Measurements from ENCODE around the gene ARID1A. TPM values are rescaled to one million over a fixed set of nuclear protein-coding genes. Genes with fewer than 3 reads are reported as not detected.
A peak's percentile ranks its signal among the peaks of the same experiment; 100 is the strongest.

Gene ARID1A
- total RNA-seq, 2 donors from 2014 or later: 32.7 to 48.8 TPM

- H3K4me3 ChIP-seq: no peak overlapping the region
- peaks cover 0 to 51% of the 10 kb centered on the region in 2 donors for H3K4me1 ChIP-seq
- no peak for TF ChIP-seq CTCF (IDR thresholded peaks at IDR 0.05)
- H3K9me3 ChIP-seq: no peaks in the 10 kb centered on the region
- H3K36me3 ChIP-seq: peaks cover 44% of the 10 kb centered on the region
- no peak overlapping the region for H3K27ac ChIP-seq
- H3K27me3 ChIP-seq: no peaks in the 10 kb centered on the region
- no peak for DNase-seq (ENCODE audit: low spot score)
Observed at GRCh38 chr1:26781206-26781825, 85.5 kb downstream of the ARID1A start.

- no peak for TF ChIP-seq CTCF (IDR thresholded peaks at IDR 0.05)
- Histone ChIP-seq H3K4me3 (no peak overlapping the region), H3K27ac (peak overlapping the region in 1 of 2 donors; percentile 54), H3K4me1 (peaks cover 0 to 63% of the 10 kb centered on the region in 2 donors), H3K9me3 (no peaks in the 10 kb centered on the region), H3K27me3 (no peaks in the 10 kb centered on the region), H3K36me3 (peaks cover 31% of the 10 kb centered on the region)
- no peak for DNase-seq (ENCODE audit: low spot score)
Observed at GRCh38 chr1:26782521-26783212, 86.9 kb downstream of the ARID1A start.

GRCh38 chr1:26783646-26784022 is 87.8 kb downstream of the ARID1A start:
- Histone ChIP-seq H3K36me3 (peaks cover 22% of the 10 kb centered on the region), H3K9me3 (no peaks in the 10 kb centered on the region), H3K4me1 (peaks cover 0 to 63% of the 10 kb centered on the region in 2 donors), H3K27ac (peak overlapping the region; percentile 54 to 99), H3K4me3 (no peak overlapping the region), H3K27me3 (no peaks in the 10 kb centered on the region)
- no peak for DNase-seq (ENCODE audit: low spot score)
- no peak for TF ChIP-seq CTCF (IDR thresholded peaks at IDR 0.05)

- Histone ChIP-seq H3K4me1 (peaks cover 0 to 63% of the 10 kb centered on the region in 2 donors), H3K4me3 (no peak overlapping the region), H3K9me3 (no peaks in the 10 kb centered on the region), H3K36me3 (peaks cover 16% of the 10 kb centered on the region), H3K27me3 (no peaks in the 10 kb centered on the region), H3K27ac (peak overlapping the region; percentile 54 to 99)
- peak; percentile 85 for DNase-seq (ENCODE audit: low spot score)
- TF ChIP-seq CTCF (IDR thresholded peaks at IDR 0.05): peak in 1 of 2 donors; percentile 38
Observed at GRCh38 chr1:26784023-26784871, 88.4 kb downstream of the ARID1A start.

- TF ChIP-seq CTCF (IDR thresholded peaks at IDR 0.05): no peak
- H3K27me3 ChIP-seq: no peaks in the 10 kb centered on the region
- no peaks in the 10 kb centered on the region for H3K9me3 ChIP-seq
- peak overlapping the region; percentile 54 to 99 for H3K27ac ChIP-seq
- H3K36me3 ChIP-seq: peaks cover 9% of the 10 kb centered on the region
- H3K4me3 ChIP-seq: no peak overlapping the region
- H3K4me1 ChIP-seq: peaks cover 0 to 70% of the 10 kb centered on the region in 2 donors
- DNase-seq (ENCODE audit: low spot score): no peak
Observed at GRCh38 chr1:26784886-26785285, 89.1 kb downstream of the ARID1A start.

All from right atrium auricular region (tissue), 2 donors.